Naive thymus-derived CD4-positive, alpha-beta T cell (primary cell): ENCODE data around the gene CPN2. TPM values are rescaled to one million over a fixed set of nuclear protein-coding genes. Genes with fewer than 3 reads are reported as not detected.

Experiments
- ATAC-seq: fragments of 150-1000 bp; cut with Tn5 transposase; 2 replicates; pipeline ENCODE4 v1.10.0; 2021; ENCODE audit warnings: mild to moderate bottlenecking, moderate library complexity
- CTCF ChIA-PET: fragments of 350-600 bp; sonication (Branson Sonifier 250); formaldehyde crosslinking; loops from one replicate; lab custom pipeline; 2021; ENCODE audit warnings: antibody characterized with exemption; lab: Charles Lee
- POLR2A ChIA-PET: fragments of 350-600 bp; sonication (Branson Sonifier 250); formaldehyde crosslinking; loops from one replicate; lab custom pipeline; 2021; ENCODE audit warnings: antibody characterized with exemption, inconsistent platforms; lab: Charles Lee
- DNase-seq, 9 donors: peaks; one replicate each; pipeline versions ENCODE4 v3.0.0 to v3.0.0-alpha.2; 2020 to 2022; ENCODE audit warnings: mixed read lengths in 1 of 9
- H3K27ac ChIP-seq: one replicate; pipeline ENCODE4 v1.7.0; 2013; ENCODE audit warnings: mild to moderate bottlenecking, low read depth, low read length, moderate library complexity
- H3K27me3 ChIP-seq, 2 donors: one replicate each; pipeline ENCODE4 v1.7.0; 2013; ENCODE audit warnings: low read length in 2 of 2, mild to moderate bottlenecking in 2 of 2, moderate library complexity in 2 of 2; ENCODE audit not compliant: control insufficient read depth in 2 of 2, insufficient read depth in 2 of 2
- H3K36me3 ChIP-seq, 3 experiments: 1 replicate in 2 of 3; 2 replicates in 1 of 3; pipeline ENCODE4 v1.7.0; 2013; ENCODE audit warnings: low read length in 3 of 3, mild to moderate bottlenecking in 3 of 3, moderate library complexity in 1 of 3; ENCODE audit not compliant: insufficient read depth in 3 of 3, control insufficient read depth in 2 of 3
- H3K4me1 ChIP-seq, 2 donors: one replicate each; pipeline ENCODE4 v1.7.0; 2013; ENCODE audit warnings: low read length in 2 of 2, mild to moderate bottlenecking in 2 of 2, moderate library complexity in 1 of 2; ENCODE audit not compliant: control insufficient read depth in 2 of 2, insufficient read depth in 2 of 2
- H3K4me3 ChIP-seq: 2 replicates; pipeline ENCODE4 v1.7.0; 2013; ENCODE audit warnings: mild to moderate bottlenecking, low read length
- H3K9me3 ChIP-seq, 3 experiments: 1 replicate in 2 of 3; 2 replicates in 1 of 3; pipeline ENCODE4 v1.7.0; 2013; ENCODE audit warnings: low read length in 3 of 3; ENCODE audit not compliant: control insufficient read depth in 2 of 3
- H3K27ac Mint-ChIP-seq, 9 donors: one replicate each; pipeline ENCODE4 v1.8.0; 2020 to 2022; ENCODE audit warnings: mixed read lengths in 9 of 9, mild to moderate bottlenecking in 8 of 9, moderate library complexity in 5 of 9, inconsistent platforms in 2 of 9
- H3K27me3 Mint-ChIP-seq, 5 donors: one replicate each; pipeline ENCODE4 v1.8.0; 2021 to 2022; ENCODE audit warnings: mixed read lengths in 5 of 5, mild to moderate bottlenecking in 1 of 5
- H3K36me3 Mint-ChIP-seq, 5 donors: one replicate each; pipeline ENCODE4 v1.8.0; 2020 to 2022; ENCODE audit warnings: mixed read lengths in 5 of 5, mild to moderate bottlenecking in 3 of 5, inconsistent platforms in 1 of 5
- H3K4me1 Mint-ChIP-seq, 7 donors: one replicate each; pipeline ENCODE4 v1.8.0; 2020 to 2022; ENCODE audit warnings: mixed read lengths in 7 of 7, mild to moderate bottlenecking in 3 of 7, inconsistent platforms in 1 of 7
- H3K4me3 Mint-ChIP-seq, 10 donors: one replicate each; pipeline ENCODE4 v1.8.0; 2020 to 2022; ENCODE audit warnings: mild to moderate bottlenecking in 10 of 10, mixed read lengths in 10 of 10, moderate library complexity in 6 of 10, inconsistent platforms in 2 of 10
- H3K9me3 Mint-ChIP-seq, 11 donors: one replicate each; pipeline ENCODE4 v1.8.0; 2020 to 2022; ENCODE audit warnings: mixed read lengths in 11 of 11, mild to moderate bottlenecking in 4 of 11, inconsistent platforms in 1 of 11, moderate library complexity in 1 of 11
- intact Hi-C, 2 donors: fragments of 100-400 bp; cut with micrococcal nuclease; formaldehyde crosslinking; loops; one replicate each; pipeline ENCODE4 v1.15.1; 2023
- polyA plus RNA-seq, 2 donors: library from polyadenylated mRNA; unstranded; fragments of 300-500 nt; fragmentation: Illumina TruSeq; gene quantifications; one replicate each; pipeline ENCODE4 v1.2.3, GENCODE V29; 2021
- total RNA-seq, 6 experiments: library from RNA in 5 of 6; stranded (reverse) in 5 of 6; gene quantifications; 1 replicate in 5 of 6; 2 replicates in 1 of 6; pipeline ENCODE4 v1.2.3 and lab custom pipeline; 2021 to 2026

CPN2 gene
- total and polyA plus RNA-seq, 7 experiments from 2014 or later: not detected

DNA sequence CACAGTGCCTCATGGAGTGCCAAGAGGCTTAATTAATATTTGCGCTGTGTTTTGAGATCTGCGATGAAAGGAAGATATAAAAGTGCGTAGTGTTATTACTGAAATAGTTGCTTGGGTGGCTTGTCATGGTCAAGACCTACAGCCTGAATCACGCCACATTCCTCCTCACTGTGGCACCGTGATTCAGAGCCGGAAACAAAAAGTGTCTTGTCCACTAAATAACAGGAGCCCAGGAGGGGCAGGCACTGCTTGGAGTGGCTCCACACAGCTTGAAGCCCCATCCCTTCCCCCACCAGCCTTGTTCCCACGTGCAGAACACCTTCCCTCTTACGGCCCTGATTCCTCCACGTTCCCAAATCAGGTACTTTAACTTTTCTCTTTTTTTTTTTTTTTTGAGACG lies 19.6 kb upstream of the CPN2 start:
- H3K27me3 ChIP-seq: no peaks in the 10 kb centered on the region
- Mint-ChIP-seq H3K4me1 (peaks cover 0 to 5% (median 0%) of the 10 kb centered on the region in 7 donors), H3K9me3 (peaks cover 0 to 1% (median 0%) of the 10 kb centered on the region in 11 donors), H3K4me3 (no peak overlapping the region), H3K27ac (no peak overlapping the region), H3K27me3 (peaks cover 26 to 50% (median 36%) of the 10 kb centered on the region in 5 donors), H3K36me3 (no peaks in the 10 kb centered on the region)
- no peaks in the 10 kb centered on the region for H3K36me3 ChIP-seq
- H3K4me1 ChIP-seq: no peaks in the 10 kb centered on the region
- H3K4me3 ChIP-seq: no peak overlapping the region
- DNase-seq: no peak
- no peak overlapping the region for H3K27ac ChIP-seq
- H3K9me3 ChIP-seq: no peaks in the 10 kb centered on the region
- intact Hi-C loops: no loop called here
- ATAC-seq: no peak
- CTCF ChIA-PET: no interaction called here
- POLR2A ChIA-PET: no interaction called here

DNA sequence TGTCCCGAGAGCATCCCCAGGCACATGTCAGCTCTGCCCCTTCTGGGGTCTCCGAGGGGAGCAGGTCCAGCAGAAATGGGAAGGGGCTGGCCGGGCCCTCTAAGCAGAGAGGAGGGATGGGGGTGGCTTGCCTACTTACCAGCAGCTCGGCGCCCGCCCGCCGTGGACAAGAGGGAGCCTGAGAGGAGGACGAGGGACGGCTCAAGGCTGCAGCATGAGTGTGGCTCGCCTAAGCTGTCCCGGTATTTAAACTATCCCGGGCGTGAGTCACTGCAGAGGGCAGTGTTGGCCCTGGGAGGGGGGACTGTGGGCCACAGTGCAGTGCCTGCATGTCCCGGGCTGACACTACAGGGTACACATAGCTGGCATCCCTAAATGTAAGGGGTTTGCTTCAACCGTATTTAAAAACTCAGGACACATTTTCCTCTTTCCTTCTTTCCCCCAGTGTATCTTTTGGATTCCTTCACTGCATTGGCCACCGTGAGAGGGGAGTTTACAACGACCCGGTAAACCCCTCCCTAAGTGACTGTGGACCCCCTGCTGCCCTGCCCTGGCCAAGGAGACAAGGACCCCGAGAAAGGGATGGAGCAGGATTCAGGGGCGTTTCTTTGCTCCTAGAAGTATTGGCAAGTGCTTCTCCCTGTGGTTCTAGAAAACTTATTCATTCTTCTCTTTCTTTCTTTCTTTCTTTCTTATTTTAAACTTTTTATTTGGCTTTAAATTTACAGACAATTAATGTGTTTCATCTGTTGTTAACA lies 18.6 kb upstream of the CPN2 start, which contains the start of gene LRRC15:
Gene LRRC15, minus strand, starts transcription at position 222 of the 758 bp plus-strand sequence. CDS start 8,700 bp downstream, outside the sequence.
- Mint-ChIP-seq H3K27me3 (peaks cover 26 to 43% (median 36%) of the 10 kb centered on the region in 5 donors), H3K4me1 (peaks cover 0 to 5% (median 0%) of the 10 kb centered on the region in 7 donors), H3K36me3 (no peaks in the 10 kb centered on the region), H3K9me3 (peaks cover 0 to 1% (median 0%) of the 10 kb centered on the region in 11 donors), H3K4me3 (peak within 1 kb of the TSS in 1 of 10 donors; percentile 26), H3K27ac (no peak within 1 kb of the TSS)
- Histone ChIP-seq H3K36me3 (no peaks in the 10 kb centered on the region), H3K4me1 (no peaks in the 10 kb centered on the region), H3K4me3 (no peak within 1 kb of the TSS), H3K9me3 (no peaks in the 10 kb centered on the region), H3K27me3 (no peaks in the 10 kb centered on the region), H3K27ac (no peak within 1 kb of the TSS)
- intact Hi-C loops: loop anchor here in 1 of 2 donors (1.0 kb wide), 1 partner anchor 35 kb away; no protein-coding TSS in a partner anchor
- ChIA-PET POLR2A (no interaction called here), CTCF (no interaction called here)
- DNase-seq: no peak
- ATAC-seq: peak; percentile 49

DNA sequence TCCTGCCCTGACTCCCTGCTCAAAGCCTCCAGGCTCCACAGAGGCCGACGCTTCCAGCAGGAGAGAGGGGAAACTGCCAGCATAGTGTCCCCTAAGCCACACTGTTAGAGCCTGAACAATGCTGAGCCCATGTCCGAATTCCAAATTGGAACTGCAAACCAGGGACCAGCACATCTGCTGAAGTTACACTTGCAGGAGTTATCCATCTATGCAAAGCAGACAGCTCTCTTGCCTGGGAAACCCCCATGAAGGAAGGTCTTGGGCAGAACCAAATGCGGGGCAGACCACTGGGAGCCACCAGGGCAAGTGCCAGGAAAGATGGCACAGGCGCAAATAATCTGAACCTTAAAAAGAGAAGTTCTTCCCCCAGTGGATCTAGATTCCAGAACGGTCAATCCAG lies 17.8 kb upstream of the CPN2 start:
- Mint-ChIP-seq H3K9me3 (peaks cover 0 to 1% (median 0%) of the 10 kb centered on the region in 11 donors), H3K27ac (no peak overlapping the region), H3K36me3 (no peaks in the 10 kb centered on the region), H3K27me3 (peaks cover 26 to 42% (median 36%) of the 10 kb centered on the region in 5 donors), H3K4me1 (peaks cover 0 to 5% (median 0%) of the 10 kb centered on the region in 7 donors), H3K4me3 (no peak overlapping the region)
- ATAC-seq: no peak
- no peak for DNase-seq
- H3K36me3 ChIP-seq: no peaks in the 10 kb centered on the region
- H3K27ac ChIP-seq: no peak overlapping the region
- no peaks in the 10 kb centered on the region for H3K4me1 ChIP-seq
- CTCF ChIA-PET: no interaction called here
- no peaks in the 10 kb centered on the region for H3K9me3 ChIP-seq
- H3K4me3 ChIP-seq: no peak overlapping the region
- POLR2A ChIA-PET: no interaction called here
- H3K27me3 ChIP-seq: no peaks in the 10 kb centered on the region
- intact Hi-C loops: loop anchor here in 1 of 2 donors (1.0 kb wide), 1 partner anchor 35 kb away; no protein-coding TSS in a partner anchor

DNA sequence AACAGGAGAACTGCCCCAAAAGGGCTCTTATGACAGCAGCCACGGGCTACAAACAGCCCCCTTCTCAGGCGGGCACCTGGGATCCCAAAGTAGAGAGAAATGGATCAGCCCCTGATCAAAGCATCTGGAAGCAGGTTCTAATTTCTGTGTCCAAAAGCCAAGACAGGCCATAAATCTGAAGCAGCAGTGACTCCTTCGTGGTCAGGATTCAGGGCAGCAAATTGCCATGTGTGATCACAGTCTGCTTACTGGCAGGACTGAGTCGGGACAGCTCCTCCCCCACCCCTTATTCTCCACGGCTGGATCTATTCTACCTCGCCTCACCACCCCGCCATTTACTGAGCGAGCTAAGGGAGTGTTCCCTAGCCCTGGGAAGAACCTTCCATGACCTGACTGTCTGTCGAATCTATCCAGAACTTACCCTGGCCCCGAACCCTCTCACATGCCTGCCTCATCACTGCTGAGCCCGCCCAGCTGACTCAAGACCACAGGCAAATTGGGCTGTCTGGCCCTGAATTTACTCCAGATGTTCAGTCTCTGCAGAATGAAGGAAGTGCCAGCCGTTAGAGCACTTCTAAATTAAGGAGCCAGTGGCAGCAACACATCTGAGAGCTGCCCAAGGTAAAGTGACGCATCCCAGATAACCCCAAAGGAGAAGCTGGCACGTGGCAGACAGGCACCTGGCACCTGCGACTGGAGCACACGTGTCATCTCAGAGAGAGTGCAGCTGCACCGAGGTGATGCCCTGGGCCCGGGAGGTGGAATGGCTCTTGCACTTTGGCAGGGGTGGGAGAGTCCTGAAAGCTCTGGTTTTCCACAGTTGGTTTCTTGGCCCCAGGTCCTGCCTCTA lies 17.1 kb upstream of the CPN2 start:
- Histone ChIP-seq H3K9me3 (no peaks in the 10 kb centered on the region), H3K27ac (no peak overlapping the region), H3K4me1 (no peaks in the 10 kb centered on the region), H3K36me3 (no peaks in the 10 kb centered on the region), H3K4me3 (no peak overlapping the region), H3K27me3 (no peaks in the 10 kb centered on the region)
- no peaks in the 10 kb centered on the region for H3K36me3 Mint-ChIP-seq
- H3K27ac Mint-ChIP-seq: no peak overlapping the region
- H3K4me1 Mint-ChIP-seq: peaks cover 0 to 5% (median 0%) of the 10 kb centered on the region in 7 donors
- DNase-seq: no peak
- H3K27me3 Mint-ChIP-seq: peaks cover 26 to 42% (median 36%) of the 10 kb centered on the region in 5 donors
- POLR2A ChIA-PET: no interaction called here
- no peak for ATAC-seq
- CTCF ChIA-PET: no interaction called here
- intact Hi-C loops: no loop called here
- H3K4me3 Mint-ChIP-seq: no peak overlapping the region
- H3K9me3 Mint-ChIP-seq: peaks cover 0 to 1% (median 0%) of the 10 kb centered on the region in 11 donors

DNA sequence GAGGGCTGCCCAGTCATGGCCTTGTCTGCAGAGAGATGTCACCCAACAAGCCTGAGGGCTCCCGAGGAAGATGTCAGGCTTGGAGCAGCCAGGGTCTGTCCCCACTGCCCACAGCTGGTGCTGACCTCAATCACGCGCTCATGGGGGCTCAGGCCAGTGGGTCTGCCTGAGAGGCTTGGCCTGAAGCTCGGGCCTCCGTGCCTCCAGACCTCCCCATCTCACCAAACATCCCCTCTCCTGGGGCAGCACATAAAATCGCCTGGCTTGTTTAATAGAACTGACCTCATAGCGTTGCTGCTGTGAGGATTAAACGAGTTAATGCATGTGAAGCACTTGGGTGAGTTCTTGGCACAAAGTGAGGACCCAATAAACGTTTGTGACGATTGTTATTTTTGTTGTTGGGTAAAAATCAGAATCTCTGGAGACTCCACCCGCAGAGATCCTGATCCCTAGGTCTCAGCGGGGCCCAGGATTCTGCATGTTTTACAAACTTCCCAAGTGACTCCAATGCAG lies 14.9 kb upstream of the CPN2 start:
- Mint-ChIP-seq H3K27me3 (peaks cover 26 to 36% (median 31%) of the 10 kb centered on the region in 5 donors), H3K27ac (no peak overlapping the region), H3K9me3 (no peaks in the 10 kb centered on the region), H3K4me1 (peaks cover 0 to 5% (median 0%) of the 10 kb centered on the region in 7 donors), H3K36me3 (no peaks in the 10 kb centered on the region), H3K4me3 (no peak overlapping the region)
- Histone ChIP-seq H3K9me3 (no peaks in the 10 kb centered on the region), H3K27ac (no peak overlapping the region), H3K4me3 (no peak overlapping the region), H3K36me3 (no peaks in the 10 kb centered on the region), H3K27me3 (no peaks in the 10 kb centered on the region), H3K4me1 (no peaks in the 10 kb centered on the region)
- POLR2A ChIA-PET: no interaction called here
- intact Hi-C loops: no loop called here
- ATAC-seq: no peak
- CTCF ChIA-PET: interaction anchor here (1.0 kb wide), 1 partner anchor 22 kb away, joined by 4 read pairs; no protein-coding TSS in a partner anchor
- DNase-seq: no peak

DNA sequence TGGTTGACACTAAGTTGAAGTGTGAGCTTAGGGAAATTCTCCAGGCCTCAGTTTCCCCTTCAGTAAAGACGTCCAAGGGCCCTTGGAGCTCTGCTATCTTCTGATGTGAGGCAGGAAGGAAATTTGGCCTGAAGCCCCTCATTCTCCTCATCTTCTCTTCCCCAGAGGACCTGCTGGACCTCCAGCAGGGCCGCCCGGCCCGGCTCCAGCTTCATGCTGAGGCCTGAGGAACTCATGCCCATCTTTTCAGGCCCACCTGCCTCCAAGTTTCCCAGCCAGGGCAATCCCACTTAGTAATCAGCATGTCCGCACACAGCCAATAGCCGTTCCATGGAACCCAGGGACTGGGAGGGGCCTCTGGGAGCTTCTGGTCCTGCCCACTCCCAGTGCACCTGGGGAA lies 14.4 kb upstream of the CPN2 start:
- Histone ChIP-seq H3K36me3 (no peaks in the 10 kb centered on the region), H3K4me3 (no peak overlapping the region), H3K27me3 (no peaks in the 10 kb centered on the region), H3K4me1 (no peaks in the 10 kb centered on the region), H3K27ac (no peak overlapping the region), H3K9me3 (no peaks in the 10 kb centered on the region)
- ChIA-PET POLR2A (no interaction called here), CTCF (interaction anchor here (0.7 to 1.0 kb wide), 2 partner anchors 22 to 38 kb away, joined by 3 to 4 read pairs; no protein-coding TSS in a partner anchor)
- intact Hi-C loops: no loop called here
- no peak for ATAC-seq
- no peak for DNase-seq
- H3K4me1 Mint-ChIP-seq: peaks cover 0 to 5% (median 0%) of the 10 kb centered on the region in 7 donors
- no peak overlapping the region for H3K4me3 Mint-ChIP-seq
- no peak overlapping the region for H3K27ac Mint-ChIP-seq
- no peaks in the 10 kb centered on the region for H3K9me3 Mint-ChIP-seq
- no peaks in the 10 kb centered on the region for H3K36me3 Mint-ChIP-seq
- peaks cover 22 to 30% (median 28%) of the 10 kb centered on the region in 5 donors for H3K27me3 Mint-ChIP-seq
